ENCODE data around the gene MYO1D.
A peak's percentile ranks its signal among the peaks of the same experiment; 100 is the strongest.

Gene MYO1D

GRCh38 chr17:32910769-32911168 lies 33.8 kb upstream of the MYO1D start:
- TF ChIP-seq ESRRG (CRISPR knock-in tag; IDR thresholded peaks at IDR 0.05) (no peak), POU6F1 (CRISPR knock-in tag; IDR thresholded peaks at IDR 0.05; ENCODE audit: borderline replicate concordance, low read depth) (no peak), SNAI2 (CRISPR knock-in tag; IDR thresholded peaks at IDR 0.05) (no peak), GLIS3 (CRISPR knock-in tag; IDR thresholded peaks at IDR 0.05) (no peak), ZFP3 (CRISPR knock-in tag; IDR thresholded peaks at IDR 0.05) (no peak), ZNF565 (CRISPR knock-in tag; conservative IDR thresholded peaks at IDR 0.05; ENCODE audit: low read depth) (no peak), ZFP30 (CRISPR knock-in tag; IDR thresholded peaks at IDR 0.05) (no peak), CREB5 (CRISPR knock-in tag; IDR thresholded peaks at IDR 0.05; ENCODE audit: low read depth) (no peak), PATZ1 (CRISPR knock-in tag; IDR thresholded peaks at IDR 0.05; ENCODE audit: borderline replicate concordance) (no peak), OSR1 (CRISPR knock-in tag; IDR thresholded peaks at IDR 0.05) (no peak), TCF4 (CRISPR knock-in tag; IDR thresholded peaks at IDR 0.05; ENCODE audit: borderline replicate concordance) (no peak), ISL1 (CRISPR knock-in tag; IDR thresholded peaks at IDR 0.05) (no peak), RARB (CRISPR knock-in tag; IDR thresholded peaks at IDR 0.05) (no peak), CSDC2 (CRISPR knock-in tag; IDR thresholded peaks at IDR 0.05) (no peak), PPARA (CRISPR knock-in tag; IDR thresholded peaks at IDR 0.05; ENCODE audit: borderline replicate concordance) (no peak), TSHZ2 (CRISPR knock-in tag; IDR thresholded peaks at IDR 0.05) (no peak)

GRCh38 chr17:32909787-32910369 lies 33.0 kb upstream of the MYO1D start:
- no peak for TF ChIP-seq SNAI2 (CRISPR knock-in tag; IDR thresholded peaks at IDR 0.05)
- TF ChIP-seq ZNF565 (CRISPR knock-in tag; conservative IDR thresholded peaks at IDR 0.05; ENCODE audit: low read depth), result no peak
- no peak for TF ChIP-seq POU6F1 (CRISPR knock-in tag; IDR thresholded peaks at IDR 0.05; ENCODE audit: borderline replicate concordance, low read depth)
- no peak for TF ChIP-seq GLIS3 (CRISPR knock-in tag; IDR thresholded peaks at IDR 0.05)
- no peak for TF ChIP-seq BACH2 (CRISPR knock-in tag; IDR thresholded peaks at IDR 0.05; ENCODE audit: borderline replicate concordance)
- TF ChIP-seq CREB5 (CRISPR knock-in tag; IDR thresholded peaks at IDR 0.05; ENCODE audit: low read depth), result no peak
- TF ChIP-seq ARNTL (CRISPR knock-in tag; IDR thresholded peaks at IDR 0.05; ENCODE audit: borderline replicate concordance, low read depth), result no peak
- no peak for TF ChIP-seq ZNF8 (CRISPR knock-in tag; IDR thresholded peaks at IDR 0.05)
- TF ChIP-seq PPARA (CRISPR knock-in tag; IDR thresholded peaks at IDR 0.05; ENCODE audit: borderline replicate concordance), result no peak
- TF ChIP-seq RARB (CRISPR knock-in tag; IDR thresholded peaks at IDR 0.05), result no peak
- TF ChIP-seq CSRNP3 (CRISPR knock-in tag; IDR thresholded peaks at IDR 0.05), result no peak
- TF ChIP-seq ESRRG (CRISPR knock-in tag; IDR thresholded peaks at IDR 0.05), result no peak
- TF ChIP-seq ZFP30 (CRISPR knock-in tag; IDR thresholded peaks at IDR 0.05), result no peak
- no peak for TF ChIP-seq CSDC2 (CRISPR knock-in tag; IDR thresholded peaks at IDR 0.05)
- no peak for TF ChIP-seq PATZ1 (CRISPR knock-in tag; IDR thresholded peaks at IDR 0.05; ENCODE audit: borderline replicate concordance)
- TF ChIP-seq TOX (CRISPR knock-in tag; IDR thresholded peaks at IDR 0.05; ENCODE audit: borderline replicate concordance), result no peak
- TF ChIP-seq OSR1 (CRISPR knock-in tag; IDR thresholded peaks at IDR 0.05), result no peak
- no peak for TF ChIP-seq ZFP3 (CRISPR knock-in tag; IDR thresholded peaks at IDR 0.05)
- peak; percentile 98 for ATAC-seq

More at GRCh38 chr17:32910769-32911168, 33.8 kb upstream of the MYO1D start:
- no peak for ATAC-seq
